8988T (cell line): ENCODE measurements around the gene CHPT1.
A peak's percentile ranks its signal among the peaks of the same experiment; 100 is the strongest.

ENCODE experiments used
- DNase-seq: peaks from one replicate; pipeline ENCODE4 v3.0.0; 2011

Gene CHPT1

DNA sequence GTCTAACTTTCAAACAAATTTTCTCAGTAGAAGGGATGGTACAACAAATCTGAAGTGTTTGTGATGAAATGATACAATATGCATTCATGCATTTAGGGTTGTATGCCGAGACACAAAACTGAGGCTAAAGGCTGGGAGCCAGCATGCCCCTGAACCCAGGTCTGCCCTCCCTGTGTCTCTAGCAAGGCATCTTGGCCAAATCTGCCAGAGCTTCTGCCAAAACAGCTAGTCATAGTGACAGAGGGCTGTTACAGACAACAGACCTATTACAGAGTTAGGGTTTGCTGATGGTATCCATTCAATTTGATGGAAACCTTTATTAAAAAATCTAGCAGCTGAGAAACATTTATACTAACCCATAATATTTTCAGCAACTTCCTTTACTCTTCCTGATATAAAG is 11.3 kb upstream of the CHPT1 start:
- DNase-seq = no peak

DNA sequence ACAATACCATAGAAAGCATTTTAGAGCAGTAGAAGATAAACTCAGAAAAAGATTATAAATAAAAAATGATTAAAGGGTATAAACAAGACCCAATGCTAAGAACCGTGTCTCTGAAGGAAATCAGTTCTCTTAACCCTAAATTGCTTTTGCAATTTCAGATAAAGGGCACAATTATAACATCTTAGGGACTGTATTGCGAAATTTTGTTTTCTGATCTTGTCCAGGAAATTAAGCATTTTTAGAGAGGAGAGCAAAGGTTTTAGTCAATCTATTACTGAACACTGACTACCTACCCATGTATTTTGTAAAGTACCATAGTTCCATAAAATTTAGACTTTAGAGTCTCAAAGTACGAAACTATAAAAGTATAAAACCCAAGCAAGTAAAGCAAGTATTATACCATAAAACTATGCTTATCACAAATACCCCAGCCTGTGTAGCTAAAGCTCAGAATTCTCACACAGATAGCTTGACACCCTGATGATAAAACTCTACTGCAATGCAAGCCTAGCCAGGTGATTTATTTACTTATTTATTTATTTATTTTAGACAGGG is 6.8 kb upstream of the CHPT1 start:
- no peak for DNase-seq

DNA sequence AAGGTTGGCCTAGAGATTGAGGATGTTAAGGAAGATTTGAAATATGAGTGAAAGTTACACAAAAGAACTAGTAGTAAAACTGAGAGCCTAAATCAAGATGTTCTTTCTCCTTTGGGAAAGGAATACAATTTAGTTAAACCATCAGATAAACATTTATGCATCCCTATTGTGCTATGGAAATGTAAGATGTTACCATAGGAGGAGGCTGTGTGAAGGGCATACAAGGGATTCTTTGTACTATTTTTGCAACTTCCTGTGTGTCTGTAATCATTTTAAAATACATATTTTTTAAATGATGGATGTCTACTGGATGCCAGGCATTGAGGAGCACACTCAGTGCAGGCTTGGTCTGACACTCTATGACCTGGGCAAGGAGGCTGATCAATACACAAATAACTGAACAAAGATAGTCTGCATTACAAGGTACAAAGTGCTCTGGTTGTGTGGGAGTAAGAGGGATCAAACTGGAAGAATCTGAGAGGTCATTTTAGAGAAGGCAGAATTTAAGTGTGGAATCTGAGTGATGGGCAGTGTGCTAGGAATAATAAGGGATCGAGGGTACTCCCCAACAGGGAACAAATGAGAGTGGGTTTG is 5.8 kb upstream of the CHPT1 start:
- no peak for DNase-seq

DNA sequence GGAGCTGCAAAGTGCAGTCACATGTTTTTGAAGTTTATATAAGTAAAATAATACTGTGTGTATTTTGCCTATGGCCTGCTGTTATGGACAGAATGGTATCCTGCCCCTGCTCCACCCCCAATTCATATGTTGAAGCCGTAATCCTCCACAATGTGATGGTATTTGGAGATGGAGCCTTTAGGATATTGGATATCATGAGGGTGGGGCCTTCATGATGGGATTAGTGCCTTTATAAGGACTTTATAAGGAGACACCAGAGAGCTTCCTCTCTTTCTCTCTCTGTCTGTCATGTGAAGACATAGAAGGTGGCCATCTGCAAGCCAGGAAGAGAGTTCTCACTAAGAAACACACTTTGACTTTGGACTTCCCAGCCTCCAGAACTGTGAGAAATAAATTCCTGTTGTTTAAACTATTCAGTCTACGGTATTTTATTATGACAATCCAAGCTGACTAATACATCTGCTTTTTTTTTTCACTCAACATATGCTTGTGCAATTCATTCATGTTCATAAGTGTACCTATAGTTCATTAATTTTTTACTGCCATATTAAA is 3.1 kb upstream of the CHPT1 start:
- DNase-seq = no peak

DNA sequence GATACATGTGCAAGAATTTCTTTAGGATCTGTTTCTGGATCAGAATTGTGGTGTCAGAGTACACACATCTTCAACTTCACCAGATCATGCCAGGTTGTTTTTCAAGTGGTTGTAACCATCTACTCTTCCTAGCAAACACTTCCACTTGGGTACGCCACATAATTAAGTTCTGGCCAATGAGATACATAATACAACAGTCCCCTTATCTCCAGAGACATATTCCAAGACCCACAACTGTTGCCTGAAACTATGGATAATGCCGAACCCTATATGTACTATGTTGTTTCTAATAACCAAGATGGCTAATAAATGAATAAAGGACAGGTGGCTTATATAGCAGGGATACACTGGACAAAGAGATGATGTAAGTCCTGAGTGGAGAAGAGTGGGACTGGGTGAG is 2.5 kb upstream of the CHPT1 start:
- no peak for DNase-seq

DNA sequence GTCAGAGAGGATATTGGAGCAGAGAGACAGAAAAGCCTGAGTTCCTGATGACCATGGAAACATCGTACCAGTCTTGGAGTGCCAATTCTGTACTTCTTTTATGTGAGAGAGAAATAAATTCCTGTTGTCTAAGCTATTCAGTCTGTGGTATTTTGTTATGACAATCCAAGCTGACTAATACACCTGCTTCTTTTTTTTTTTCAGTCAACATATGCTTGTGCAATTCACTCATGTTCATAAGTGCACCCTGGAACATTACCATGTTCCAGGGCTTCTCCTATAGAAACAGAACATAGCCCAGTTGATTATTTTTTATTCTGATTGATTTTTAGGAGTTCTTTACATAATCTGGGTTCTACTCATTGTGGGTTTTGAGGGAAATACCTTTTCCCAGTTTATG is 1.7 kb upstream of the CHPT1 start:
- no peak for DNase-seq

DNA sequence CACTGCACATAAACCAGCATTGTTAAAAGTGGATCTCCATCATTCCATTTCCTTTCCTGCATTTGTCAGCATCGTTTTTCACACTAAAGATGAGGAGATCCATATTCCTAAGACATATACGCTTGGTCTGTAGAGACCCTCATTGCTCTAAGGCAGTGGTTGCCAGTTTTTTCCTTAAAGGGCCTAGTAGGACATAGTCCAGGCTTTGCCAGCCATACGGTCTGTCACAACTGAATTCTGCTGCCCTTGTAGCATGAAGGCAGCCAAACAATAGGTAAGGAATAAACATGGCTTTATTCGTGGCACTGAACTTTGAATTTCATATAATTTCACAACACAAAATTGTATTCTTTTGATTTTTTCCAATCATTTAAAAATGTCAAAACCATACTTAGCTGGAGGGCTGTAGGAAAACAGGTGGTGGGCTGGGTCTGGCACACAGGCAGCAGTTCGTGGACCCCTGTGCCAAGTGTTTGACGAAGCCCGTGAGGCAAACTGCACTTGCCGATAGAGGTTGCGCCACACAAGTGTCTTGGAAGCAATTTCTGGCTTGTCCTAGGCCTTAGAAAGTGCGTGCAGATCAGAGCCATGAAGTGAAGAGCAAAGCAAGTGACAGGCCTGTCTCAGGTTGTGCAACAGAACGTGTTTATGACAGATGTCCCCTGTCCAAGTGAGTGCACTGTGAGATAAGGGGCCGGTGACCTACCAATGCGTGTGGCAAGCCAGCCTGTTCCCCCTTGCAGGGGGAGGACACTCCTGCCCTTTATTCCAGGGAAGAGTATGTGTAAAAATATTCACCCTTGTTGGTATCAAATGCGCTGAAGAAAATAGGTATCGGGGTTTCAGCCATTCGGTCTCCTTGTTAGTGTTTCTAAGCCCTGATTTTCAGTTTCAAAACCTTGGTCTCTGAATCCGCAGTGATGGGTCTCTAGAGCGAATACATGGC is 916 bp upstream of the CHPT1 start:
- no peak for DNase-seq

DNA sequence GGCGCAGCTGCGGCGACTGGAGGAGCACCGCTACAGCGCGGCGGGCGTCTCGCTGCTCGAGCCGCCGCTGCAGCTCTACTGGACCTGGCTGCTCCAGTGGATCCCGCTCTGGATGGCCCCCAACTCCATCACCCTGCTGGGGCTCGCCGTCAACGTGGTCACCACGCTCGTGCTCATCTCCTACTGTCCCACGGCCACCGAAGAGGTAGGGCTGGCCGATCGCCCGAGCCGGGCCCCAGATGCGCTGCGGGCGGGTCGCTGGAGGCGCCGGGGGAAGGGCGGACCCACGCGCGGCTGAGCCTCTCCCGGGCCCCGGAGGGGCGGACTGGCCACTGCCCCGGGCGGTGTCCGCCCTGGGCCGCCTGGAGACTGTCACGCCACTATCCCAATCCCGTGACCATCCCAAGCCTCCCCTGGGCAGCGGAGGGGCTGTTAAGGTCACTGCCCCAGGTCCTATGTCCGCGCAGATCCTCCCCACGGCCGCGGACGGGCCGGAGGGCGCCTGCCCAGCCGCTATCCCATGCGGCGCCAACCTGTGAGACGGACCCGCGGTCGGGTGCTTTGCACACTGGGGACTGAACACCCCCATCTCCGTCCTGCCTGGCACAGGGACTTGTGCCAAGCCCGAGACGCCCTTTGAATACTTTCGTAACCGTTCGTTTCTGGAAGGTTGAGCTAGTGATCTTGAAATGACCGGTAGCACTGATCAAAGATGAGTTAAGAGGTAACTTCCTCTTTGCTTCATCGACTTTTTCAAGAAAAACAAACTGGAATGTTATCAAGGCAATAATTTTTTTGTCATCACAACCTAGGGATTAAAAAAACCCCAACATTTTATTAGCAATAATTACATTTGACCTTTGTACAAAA is 725 bp downstream of the CHPT1 start:
- DNase-seq = peak; percentile 37

DNA sequence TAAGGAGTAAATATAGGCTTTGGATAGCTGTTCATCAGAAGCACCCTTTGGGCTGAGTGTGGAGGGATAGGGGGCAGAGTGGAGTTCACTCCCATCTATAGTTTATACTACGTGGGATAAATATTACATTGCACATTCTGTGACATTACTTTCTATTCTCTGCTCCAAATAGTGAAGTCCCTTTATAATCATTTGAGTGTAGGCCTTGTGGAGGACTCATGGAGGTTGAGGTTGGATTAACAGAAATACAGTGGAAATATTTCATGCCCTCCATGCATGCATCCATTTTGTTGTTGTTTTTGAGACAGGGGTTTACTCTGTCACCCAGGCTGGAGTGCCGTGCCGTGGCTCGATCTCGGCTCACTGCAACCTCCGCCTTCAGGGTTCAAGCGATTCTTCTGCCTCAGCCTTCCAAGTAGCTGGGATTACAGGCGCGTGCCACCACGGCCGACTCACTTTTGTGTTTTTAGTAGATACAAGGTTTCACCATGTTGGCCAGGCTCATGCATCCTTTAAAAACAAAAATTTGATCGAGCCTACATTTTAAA is 1.4 kb downstream of the CHPT1 start:
- no peak for DNase-seq

DNA sequence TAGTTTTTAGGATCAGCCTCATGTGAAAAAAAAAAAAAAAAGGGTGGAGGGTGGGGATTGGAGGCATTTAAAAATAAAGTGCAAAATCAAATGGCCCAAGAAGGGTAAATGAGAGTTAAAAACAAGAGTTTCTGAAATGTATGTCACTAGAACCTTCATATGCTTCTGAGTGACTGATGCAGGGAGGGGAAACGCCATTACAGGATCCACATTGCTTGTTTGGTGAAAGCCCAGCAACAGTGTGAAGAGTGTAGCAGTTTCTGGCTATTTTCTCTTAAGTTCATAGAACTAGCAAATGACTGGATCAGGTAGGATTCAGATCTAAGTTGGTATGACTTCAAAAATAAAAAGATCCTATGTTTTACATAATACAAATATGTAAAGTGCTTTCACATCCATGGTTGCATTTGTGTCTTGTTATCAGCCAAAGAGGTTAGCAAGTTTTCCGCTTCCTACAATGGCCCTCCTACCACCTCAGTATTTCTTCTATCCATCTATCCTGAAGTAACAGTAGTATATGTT is 2.9 kb downstream of the CHPT1 start:
- no peak for DNase-seq

DNA sequence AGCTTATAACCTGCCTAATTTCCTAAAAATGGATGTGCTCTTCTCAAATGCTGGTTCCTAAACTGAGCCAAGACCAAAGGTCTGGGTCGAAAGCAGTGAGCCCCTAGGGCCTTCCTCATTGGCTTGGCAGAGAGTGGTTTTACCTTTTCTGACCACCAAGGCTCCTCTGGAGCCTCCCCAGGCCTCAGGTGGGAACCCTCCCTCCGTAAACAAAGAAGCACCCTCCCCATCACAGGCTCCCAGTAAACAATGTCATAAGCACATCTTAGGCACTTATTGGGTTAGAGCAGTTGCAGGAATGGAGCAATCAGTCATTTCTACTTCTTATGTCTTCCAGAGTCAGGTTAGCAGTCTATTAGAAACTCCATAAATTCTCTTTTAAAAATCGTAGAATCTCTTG is 6.0 kb downstream of the CHPT1 start:
- no peak for DNase-seq

DNA sequence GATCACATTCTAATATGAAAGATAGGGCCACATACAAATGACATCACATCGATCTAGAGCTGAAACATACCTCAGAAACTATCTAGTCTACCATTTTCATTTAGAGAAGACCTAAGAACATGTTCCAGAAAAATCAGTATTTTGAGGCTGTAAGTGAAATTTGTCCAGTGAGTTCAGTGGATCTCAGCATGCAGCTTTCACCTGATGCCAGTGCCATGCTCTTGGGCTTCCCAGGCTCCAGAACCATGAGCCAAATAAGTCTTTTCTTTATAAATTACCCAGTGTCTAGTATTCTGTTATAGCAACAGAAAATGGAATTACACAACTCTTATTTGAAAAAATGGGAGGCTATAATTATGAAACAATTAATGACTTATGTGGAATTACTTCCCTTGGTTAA is 9.0 kb downstream of the CHPT1 start:
- DNase-seq = no peak

DNA sequence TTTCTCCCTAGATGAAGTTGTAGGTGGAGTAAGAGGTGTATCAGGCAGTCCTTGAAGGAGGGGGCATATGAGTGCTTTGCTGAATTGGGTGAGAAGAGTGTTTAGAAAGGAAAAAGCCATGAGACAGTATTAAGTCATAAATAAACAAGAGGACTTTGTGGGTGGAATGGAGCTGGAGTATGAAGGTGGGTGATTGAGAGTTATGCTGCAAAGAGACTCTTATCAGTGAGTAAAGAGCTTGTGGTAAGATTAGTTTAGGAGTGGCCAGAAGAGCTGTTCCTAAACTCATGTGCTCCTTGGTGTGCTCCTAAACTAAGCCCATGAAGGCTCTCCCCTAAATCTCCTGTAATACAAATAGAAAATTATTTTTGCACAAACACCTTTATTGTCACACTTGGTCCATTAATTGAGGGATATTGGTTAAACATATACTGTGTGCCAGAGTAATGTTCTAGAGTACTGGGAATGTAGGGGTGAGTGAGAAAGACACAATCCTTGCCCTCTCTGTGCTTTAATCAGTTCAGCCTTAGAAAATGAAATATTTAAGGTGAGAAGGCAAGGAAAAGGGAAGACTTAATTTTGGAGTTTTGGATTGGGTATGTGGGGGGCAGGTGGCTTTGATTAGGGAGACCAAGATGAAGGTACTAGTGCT is 9.8 kb downstream of the CHPT1 start:
- DNase-seq = no peak

DNA sequence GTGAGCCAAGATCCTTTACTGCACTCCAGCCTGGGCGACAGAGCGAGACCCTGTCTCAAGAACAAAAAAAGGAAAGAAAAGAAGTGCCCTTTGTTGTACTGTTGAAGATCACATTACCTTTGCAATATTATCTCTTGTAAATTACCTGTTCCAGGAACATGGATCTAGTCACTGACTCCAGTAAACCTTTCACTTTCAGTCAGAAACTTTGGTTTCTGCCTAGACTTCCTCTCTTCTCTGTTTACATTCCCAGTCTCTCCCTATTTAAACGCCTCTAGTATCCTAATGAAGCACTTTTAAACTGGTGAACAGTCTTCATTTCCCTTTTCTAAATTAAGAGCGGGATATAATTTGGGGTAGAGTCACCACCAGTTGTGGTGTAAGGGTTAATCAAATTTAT is 12.8 kb downstream of the CHPT1 start:
- no peak for DNase-seq

DNA sequence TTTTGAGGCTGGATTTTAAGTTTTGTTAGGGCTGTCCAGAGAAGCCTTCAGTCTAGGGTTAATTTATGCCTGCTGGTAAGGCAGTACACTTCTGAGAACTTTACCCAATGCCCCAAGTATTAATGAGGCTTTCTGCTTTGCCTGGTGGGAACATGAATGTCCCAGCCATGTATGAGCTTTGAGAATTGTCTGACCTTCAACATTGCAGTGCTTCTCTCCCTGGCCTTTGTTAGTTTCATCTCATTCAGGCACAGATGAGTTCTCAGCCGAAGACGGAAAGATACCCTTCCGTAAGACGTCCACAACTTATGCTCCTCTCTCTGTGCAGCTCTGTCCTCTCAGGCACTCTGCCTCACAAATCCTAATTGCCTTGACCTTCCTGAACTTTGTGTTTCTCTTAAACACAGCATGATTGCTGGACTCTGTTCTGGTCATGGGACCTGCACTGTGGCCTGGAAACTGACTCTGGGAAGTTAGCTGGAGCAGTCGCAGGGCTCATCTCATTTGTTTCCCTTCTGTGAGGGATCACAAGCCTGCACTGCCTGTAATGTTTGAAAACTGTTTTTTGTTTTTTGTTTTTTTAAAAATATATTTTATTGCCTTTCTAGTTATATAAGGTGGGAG is 15.7 kb downstream of the CHPT1 start:
- no peak for DNase-seq

DNA sequence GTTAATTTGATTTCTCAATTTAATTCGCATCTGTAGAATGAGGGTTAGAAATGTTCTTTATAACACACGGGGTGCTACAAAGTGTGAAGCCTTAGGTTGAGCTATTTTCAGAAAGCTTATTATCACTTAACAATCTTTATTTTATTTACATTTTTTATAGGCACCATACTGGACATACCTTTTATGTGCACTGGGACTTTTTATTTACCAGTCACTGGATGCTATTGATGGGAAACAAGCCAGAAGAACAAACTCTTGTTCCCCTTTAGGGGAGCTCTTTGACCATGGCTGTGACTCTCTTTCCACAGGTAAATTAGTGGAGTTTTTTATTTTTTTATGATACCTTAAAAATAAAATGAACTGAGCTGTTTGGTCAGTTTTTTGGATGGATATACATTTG is 16.5 kb downstream of the CHPT1 start:
- no peak for DNase-seq

DNA sequence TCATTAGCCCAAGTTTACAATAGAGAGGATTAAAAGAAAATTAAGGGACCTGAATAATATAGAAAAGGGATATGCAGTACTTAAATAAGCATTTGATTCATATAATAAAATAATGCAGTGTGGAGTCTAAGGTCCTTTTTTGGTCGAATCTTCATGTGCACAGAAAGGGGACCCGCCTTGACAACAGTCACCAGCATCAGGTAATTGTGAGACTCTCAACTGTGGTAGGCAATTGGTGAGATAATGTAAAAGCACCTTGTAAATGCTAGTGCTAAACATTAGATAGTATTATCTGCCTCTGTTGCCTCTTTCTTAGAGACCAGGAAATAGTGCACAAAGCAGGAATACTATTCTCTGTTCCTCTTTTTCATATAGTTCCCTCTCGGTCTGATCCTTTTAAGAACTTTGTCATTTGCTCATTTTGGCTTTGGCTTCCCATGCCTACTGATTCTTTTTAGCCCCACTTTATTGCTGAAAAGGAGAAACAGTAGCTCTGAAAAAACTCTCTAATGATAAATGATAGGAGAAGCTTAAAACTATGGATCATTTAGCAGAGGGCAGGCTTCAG is 17.5 kb downstream of the CHPT1 start:
- no peak for DNase-seq

DNA sequence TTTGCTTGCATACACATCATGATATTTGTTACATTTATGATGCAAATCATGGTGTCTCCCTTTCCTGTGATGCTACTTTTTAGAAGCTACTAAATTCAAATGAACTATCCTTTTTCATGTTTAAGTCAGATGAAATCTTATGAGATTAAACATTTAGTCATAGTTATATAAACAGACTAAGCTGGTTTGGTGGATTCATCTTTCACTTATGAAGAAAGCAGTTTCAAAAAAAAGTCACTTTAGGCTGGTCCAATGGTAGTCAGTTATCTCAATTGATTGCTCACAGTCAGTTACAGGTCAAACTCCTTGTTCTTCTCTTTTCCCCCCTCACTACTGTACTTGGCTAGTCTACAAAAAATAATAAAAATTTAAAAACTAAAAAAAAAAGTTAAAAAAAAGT is 22.1 kb downstream of the CHPT1 start:
- no peak for DNase-seq

DNA sequence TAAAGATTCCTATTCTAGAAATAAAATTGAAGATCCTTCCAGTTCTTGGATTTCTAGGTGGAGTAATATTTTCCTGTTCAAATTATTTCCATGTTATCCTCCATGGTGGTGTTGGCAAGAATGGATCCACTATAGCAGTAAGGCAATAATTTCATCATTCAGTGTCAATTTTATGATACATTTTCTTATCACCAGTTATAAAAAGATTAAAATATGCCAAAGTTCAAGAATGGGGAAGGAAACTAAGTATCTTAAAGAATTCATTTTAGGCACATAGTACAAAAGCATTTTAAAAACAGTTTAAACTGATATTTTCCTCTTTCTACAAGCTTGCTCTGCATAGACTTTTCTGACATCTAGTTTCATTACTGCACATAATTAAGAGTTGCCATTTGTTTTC is 22.7 kb downstream of the CHPT1 start:
- DNase-seq = no peak

DNA sequence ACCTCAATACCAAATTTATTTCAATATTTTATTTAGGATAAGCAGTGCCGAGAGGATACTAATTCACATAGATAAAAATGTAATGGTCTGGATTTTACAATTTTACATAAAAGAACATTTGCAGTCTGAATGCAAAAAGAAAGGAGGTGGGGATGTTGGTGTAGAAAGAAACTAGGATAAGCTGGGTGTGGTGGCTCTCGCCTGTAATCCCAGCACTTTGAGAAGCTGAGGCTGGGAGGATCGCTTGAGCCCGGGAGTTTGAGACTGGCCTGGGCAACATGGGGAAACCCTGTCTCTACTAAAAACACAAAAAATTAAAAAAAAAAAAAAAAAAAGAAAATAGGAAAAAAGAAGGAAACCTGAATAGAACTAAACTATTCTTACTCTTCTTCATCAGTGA is 25.0 kb downstream of the CHPT1 start:
- DNase-seq = no peak

DNA sequence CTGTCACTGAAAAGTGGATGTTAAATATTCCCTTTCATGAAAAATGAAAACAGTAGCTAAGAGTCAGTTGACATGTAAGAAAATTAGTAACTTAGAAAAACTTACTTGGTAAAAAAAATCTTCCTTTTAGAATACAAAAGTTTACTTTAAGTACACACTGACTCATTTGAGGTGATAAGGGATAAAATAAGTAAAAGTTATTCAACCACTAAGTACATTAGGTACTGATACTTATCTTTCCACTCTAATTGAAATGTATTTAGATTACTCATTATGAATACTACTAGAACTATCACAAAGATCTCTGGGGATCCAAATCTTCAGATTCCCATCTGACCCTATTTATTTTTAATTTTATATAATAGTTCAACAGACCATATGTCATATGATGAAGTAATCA is 29.7 kb downstream of the CHPT1 start:
- no peak for DNase-seq
